ENCODE data around the gene CDYL.

CDYL gene

DNA sequence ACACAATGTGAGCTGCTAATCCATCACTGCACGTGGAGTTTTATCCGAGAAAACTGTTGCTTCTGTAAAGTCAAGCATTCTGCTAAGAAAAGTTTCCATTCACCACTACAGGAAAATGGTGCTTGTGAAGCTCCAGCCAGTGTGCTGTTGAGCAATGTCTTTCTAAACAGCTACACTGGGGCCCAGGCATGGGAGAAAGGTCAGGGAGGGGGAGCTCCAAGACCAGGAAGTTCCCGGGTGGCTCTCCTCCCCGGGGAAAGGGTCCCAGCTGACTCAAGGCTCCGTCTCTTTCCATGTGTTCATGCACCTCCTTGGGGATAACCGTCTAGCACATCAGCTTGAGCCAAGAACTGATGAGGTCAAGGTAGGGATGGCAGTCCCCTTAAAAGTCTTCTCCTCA lies 207.1 kb downstream of the CDYL start:
- H3K4me1 ChIP-seq (ENCODE audit: low read length): no peaks in the 10 kb centered on the region
- no peak overlapping the region for H2AFZ ChIP-seq (ENCODE audit: low read depth, low read length)
- no peaks in the 10 kb centered on the region for H3K79me2 ChIP-seq (ENCODE audit: low read length)
- no peaks in the 10 kb centered on the region for H3K36me3 ChIP-seq (replicated peaks; ENCODE audit: low read depth, low read length)
- TF ChIP-seq, protein P1, sequence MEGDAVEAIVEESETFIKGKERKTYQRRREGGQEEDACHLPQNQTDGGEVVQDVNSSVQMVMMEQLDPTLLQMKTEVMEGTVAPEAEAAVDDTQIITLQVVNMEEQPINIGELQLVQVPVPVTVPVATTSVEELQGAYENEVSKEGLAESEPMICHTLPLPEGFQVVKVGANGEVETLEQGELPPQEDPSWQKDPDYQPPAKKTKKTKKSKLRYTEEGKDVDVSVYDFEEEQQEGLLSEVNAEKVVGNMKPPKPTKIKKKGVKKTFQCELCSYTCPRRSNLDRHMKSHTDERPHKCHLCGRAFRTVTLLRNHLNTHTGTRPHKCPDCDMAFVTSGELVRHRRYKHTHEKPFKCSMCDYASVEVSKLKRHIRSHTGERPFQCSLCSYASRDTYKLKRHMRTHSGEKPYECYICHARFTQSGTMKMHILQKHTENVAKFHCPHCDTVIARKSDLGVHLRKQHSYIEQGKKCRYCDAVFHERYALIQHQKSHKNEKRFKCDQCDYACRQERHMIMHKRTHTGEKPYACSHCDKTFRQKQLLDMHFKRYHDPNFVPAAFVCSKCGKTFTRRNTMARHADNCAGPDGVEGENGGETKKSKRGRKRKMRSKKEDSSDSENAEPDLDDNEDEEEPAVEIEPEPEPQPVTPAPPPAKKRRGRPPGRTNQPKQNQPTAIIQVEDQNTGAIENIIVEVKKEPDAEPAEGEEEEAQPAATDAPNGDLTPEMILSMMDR (IDR thresholded peaks at IDR 0.05; ENCODE audit: low read depth, low read length): no peak
- no peak for TF ChIP-seq EZH2phosphoT487 (IDR thresholded peaks at IDR 0.05; ENCODE audit: low read depth)
- H3K9ac ChIP-seq (ENCODE audit: low read length): no peak overlapping the region
- no peaks in the 10 kb centered on the region for H3K27me3 ChIP-seq (ENCODE audit: low read depth, low read length)
- H3K4me2 ChIP-seq (ENCODE audit: low read length): no peak overlapping the region
- no peaks in the 10 kb centered on the region for H3K9me3 ChIP-seq (ENCODE audit: insufficient read depth, low read length)
- no peak overlapping the region for H3K27ac ChIP-seq (ENCODE audit: low read length)
- H4K20me1 ChIP-seq (ENCODE audit: insufficient read depth, low read length): no peaks in the 10 kb centered on the region
- no peak overlapping the region for H3K4me3 ChIP-seq (ENCODE audit: low read length)

DNA sequence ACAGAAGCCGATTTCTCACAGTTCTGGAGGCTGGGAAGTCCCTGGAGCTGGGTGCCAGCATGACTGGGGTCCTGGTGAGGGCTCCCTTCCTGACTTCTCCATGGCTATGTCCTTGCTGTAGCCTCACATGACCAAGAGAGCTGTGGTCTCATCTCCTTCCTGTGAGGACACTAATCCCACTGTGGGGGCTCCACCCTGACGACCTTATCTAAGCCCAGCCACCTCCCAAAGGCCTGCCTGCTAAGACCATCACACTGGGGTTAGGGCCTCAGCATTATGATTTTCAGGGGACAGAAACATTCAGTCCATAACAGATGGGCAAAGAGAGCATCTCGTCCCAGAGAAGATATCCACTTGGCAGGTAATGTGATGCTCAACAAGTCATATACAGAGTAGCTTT lies 210.8 kb downstream of the CDYL start:
- TF ChIP-seq EZH2phosphoT487 (IDR thresholded peaks at IDR 0.05; ENCODE audit: low read depth): no peak
- TF ChIP-seq, protein P1 (IDR thresholded peaks at IDR 0.05; ENCODE audit: low read depth, low read length): no peak

DNA sequence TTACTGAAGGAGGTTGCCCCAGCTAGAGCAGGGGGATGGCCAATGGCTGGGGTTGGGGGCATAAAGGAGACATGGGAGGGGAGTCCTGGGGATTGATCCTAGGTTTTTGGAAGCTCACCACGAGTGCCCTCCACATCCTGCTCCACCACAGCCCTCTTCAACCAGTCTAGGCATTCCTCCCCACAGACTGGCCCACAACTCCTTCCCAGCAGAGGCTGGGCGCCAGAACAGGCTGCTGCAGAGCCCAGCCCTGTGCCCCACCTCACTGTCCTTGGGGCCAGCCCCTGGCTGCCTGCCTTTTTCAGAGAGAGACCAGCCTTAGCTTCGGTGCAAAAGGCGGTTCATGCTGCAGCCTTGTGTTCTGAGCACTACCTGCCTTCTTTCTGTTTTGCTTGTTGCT lies 211.2 kb downstream of the CDYL start:
- TF ChIP-seq, protein P1 (IDR thresholded peaks at IDR 0.05; ENCODE audit: low read depth, low read length): no peak
- TF ChIP-seq EZH2phosphoT487 (IDR thresholded peaks at IDR 0.05; ENCODE audit: low read depth): no peak
- Histone ChIP-seq H3K9ac (ENCODE audit: low read length) (no peak overlapping the region), H3K79me2 (ENCODE audit: low read length) (no peaks in the 10 kb centered on the region), H3K36me3 (replicated peaks; ENCODE audit: low read depth, low read length) (no peaks in the 10 kb centered on the region), H3K9me3 (ENCODE audit: insufficient read depth, low read length) (no peaks in the 10 kb centered on the region), H3K4me3 (ENCODE audit: low read length) (no peak overlapping the region), H4K20me1 (ENCODE audit: insufficient read depth, low read length) (no peaks in the 10 kb centered on the region), H3K27me3 (ENCODE audit: low read depth, low read length) (no peaks in the 10 kb centered on the region), H2AFZ (ENCODE audit: low read depth, low read length) (no peak overlapping the region), H3K4me1 (ENCODE audit: low read length) (no peaks in the 10 kb centered on the region), H3K27ac (ENCODE audit: low read length) (no peak overlapping the region), H3K4me2 (ENCODE audit: low read length) (no peak overlapping the region)

More for the DNA sequence above, 210.8 kb downstream of the CDYL start:
- Histone ChIP-seq H3K9me3 (ENCODE audit: insufficient read depth, low read length) (no peaks in the 10 kb centered on the region), H3K36me3 (replicated peaks; ENCODE audit: low read depth, low read length) (no peaks in the 10 kb centered on the region), H3K9ac (ENCODE audit: low read length) (no peak overlapping the region), H3K27ac (ENCODE audit: low read length) (no peak overlapping the region), H3K27me3 (ENCODE audit: low read depth, low read length) (no peaks in the 10 kb centered on the region), H3K79me2 (ENCODE audit: low read length) (no peaks in the 10 kb centered on the region), H4K20me1 (ENCODE audit: insufficient read depth, low read length) (no peaks in the 10 kb centered on the region), H3K4me1 (ENCODE audit: low read length) (no peaks in the 10 kb centered on the region), H3K4me2 (ENCODE audit: low read length) (no peak overlapping the region), H2AFZ (ENCODE audit: low read depth, low read length) (no peak overlapping the region), H3K4me3 (ENCODE audit: low read length) (no peak overlapping the region)

GRCh38 chr6:4994741-4995140 lies 218.5 kb downstream of the CDYL start:
- no peaks in the 10 kb centered on the region for H3K4me1 ChIP-seq (ENCODE audit: low read length)
- H3K4me2 ChIP-seq (ENCODE audit: low read length): no peak overlapping the region
- H3K36me3 ChIP-seq (replicated peaks; ENCODE audit: low read depth, low read length): no peaks in the 10 kb centered on the region
- no peak overlapping the region for H3K4me3 ChIP-seq (ENCODE audit: low read length)
- no peak overlapping the region for H3K9ac ChIP-seq (ENCODE audit: low read length)
- H3K27ac ChIP-seq (ENCODE audit: low read length): no peak overlapping the region
- TF ChIP-seq, protein P1 (IDR thresholded peaks at IDR 0.05; ENCODE audit: low read depth, low read length): no peak
- TF ChIP-seq EZH2phosphoT487 (IDR thresholded peaks at IDR 0.05; ENCODE audit: low read depth): no peak
- H2AFZ ChIP-seq (ENCODE audit: low read depth, low read length): no peak overlapping the region
- H3K27me3 ChIP-seq (ENCODE audit: low read depth, low read length): no peaks in the 10 kb centered on the region
- H3K9me3 ChIP-seq (ENCODE audit: insufficient read depth, low read length): no peaks in the 10 kb centered on the region
- H3K79me2 ChIP-seq (ENCODE audit: low read length): no peaks in the 10 kb centered on the region
- H4K20me1 ChIP-seq (ENCODE audit: insufficient read depth, low read length): no peaks in the 10 kb centered on the region

Data from OCI-LY3 (cell line).